SK-N-MC (cell line): ENCODE results near the gene GPAT3.
"Not testable (repeated sequence)": the region's sequence is repeated elsewhere in the genome, so short reads cannot be mapped to it uniquely, and the experiment has no call there.

ENCODE experiments used
- EZH2 ChIP-seq: fragments of 200-600 bp; sonication (generic); IDR thresholded peaks from one replicate; pipeline ENCODE4 v1.6.1; 2017; ENCODE audit warnings: antibody characterized with exemption
- FOXP2 ChIP-seq: optimal IDR thresholded peaks from 2 replicates; pipeline ENCODE3; 2011; ENCODE audit warnings: mild to moderate bottlenecking, moderate library complexity; ENCODE audit not compliant: insufficient read depth; ENCODE audit errors: extremely low read length, control extremely low read depth
- POLR2AphosphoS5 ChIP-seq: IDR thresholded peaks from 2 replicates; pipeline ENCODE4 v1.6.1; 2012; ENCODE audit warnings: mild to moderate bottlenecking, low read depth, low read length, borderline replicate concordance

DNA sequence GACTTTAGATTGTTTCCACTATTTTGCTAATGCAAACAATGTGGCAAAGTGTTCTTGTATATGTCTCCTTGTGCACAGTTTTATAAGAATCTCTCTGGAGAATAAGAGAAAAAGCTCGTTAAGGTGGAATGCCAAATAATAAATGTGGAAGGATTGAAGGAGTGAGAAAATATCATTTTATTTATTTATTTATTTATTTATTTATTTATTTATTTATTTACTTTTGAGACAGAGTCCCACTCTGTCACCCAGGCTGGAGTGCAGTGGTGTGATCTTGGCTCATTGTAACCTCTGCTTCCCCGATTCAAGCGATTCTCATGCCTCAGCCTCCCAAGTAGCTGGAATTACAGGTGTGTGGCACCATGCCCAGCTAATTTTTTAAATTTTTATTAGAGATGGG, 40.3 kb downstream of the GPAT3 start:
- not testable (repeated sequence) for TF ChIP-seq EZH2, POLR2AphosphoS5, FOXP2
